HCT116 (cell line): ENCODE results near the gene ZBTB7C. TPM values are rescaled to one million over a fixed set of nuclear protein-coding genes. Genes with fewer than 3 reads are reported as not detected.

Experiments used
- ATAC-seq: fragments of 200-7000 bp; cut with Tn5 transposase; 2 replicates; pipeline ENCODE4 v1.9.1; 2020; ENCODE audit warnings: mild to moderate bottlenecking, moderate library complexity
- BruUV-seq: library from RNA; stranded (reverse); fragments of 400-500 nt; replicated peaks from 2 replicates; lab custom pipeline; 2021; lab: Mats Ljungman, UMichigan
- CTCF ChIA-PET: fragments of 300-600 bp; sonication (Branson Sonifier 250); formaldehyde crosslinking; loops from one replicate; lab custom pipeline; 2021; ENCODE audit warnings: antibody characterized with exemption; lab: Charles Lee
- POLR2A ChIA-PET: fragments of 300-600, 350-600 bp; sonication (Branson Sonifier 250); formaldehyde crosslinking; loops from one replicate; lab custom pipeline; 2021; ENCODE audit warnings: antibody characterized with exemption; lab: Charles Lee
- RAD21 ChIA-PET, 2 experiments: fragments of 300-600 bp; sonication (Branson Sonifier 250); formaldehyde crosslinking; loops; one replicate each; lab custom pipeline; 2023; ENCODE audit warnings: low total read pairs in 2 of 2; ENCODE audit not compliant: uncharacterized antibody in 2 of 2, unreplicated experiment in 2 of 2, low non-redundant PET in 1 of 2; lab: Charles Lee
- DNase-seq: peaks from one replicate; pipeline ENCODE4 v3.0.0-alpha.2; 2010; ENCODE audit warnings: low read depth, low spot score
- H2AFZ ChIP-seq: fragments of 200-600 bp; shearing (Covaris generic), sonication (generic); 2 replicates; pipeline ENCODE4 v1.6.1; 2017; ENCODE audit warnings: low read depth, mixed run types, mixed read lengths, antibody characterized with exemption, low read length; ENCODE audit not compliant: poor library complexity, severe bottlenecking
- H3K27ac ChIP-seq: 2 replicates; pipeline ENCODE4 v1.5.1; 2012; ENCODE audit warnings: low read depth, low read length
- H3K27me3 ChIP-seq: fragments of 200-600 bp; sonication (generic); 2 replicates; pipeline ENCODE4 v1.6.1; 2016; ENCODE audit warnings: mixed run types, low read length, mixed read lengths; ENCODE audit not compliant: insufficient read depth
- H3K36me3 ChIP-seq, 2 experiments: fragments of 200-500 bp in 1 of 2; fragments of 200-600 bp in 1 of 2; sonication (Bioruptor generic) in 1 of 2; sonication (generic) in 1 of 2; 2 replicates each; pipeline versions ENCODE4 v1.5.1 to v1.6.1; 2014 to 2016; ENCODE audit warnings: low read length in 2 of 2, inconsistent platforms in 1 of 2, mixed read lengths in 1 of 2, mixed run types in 1 of 2; ENCODE audit not compliant: insufficient read depth in 2 of 2, control insufficient read depth in 1 of 2
- H3K4me1 ChIP-seq, 2 experiments: fragments of 200-600 bp in 1 of 2; sonication (generic) in 1 of 2; 2 replicates each; pipeline versions ENCODE4 v1.5.1 to v1.6.1; 2012 to 2017; ENCODE audit warnings: low read length in 2 of 2, inconsistent platforms in 1 of 2, mild to moderate bottlenecking in 1 of 2, mixed read lengths in 1 of 2, mixed run types in 1 of 2, moderate library complexity in 1 of 2; ENCODE audit not compliant: insufficient read depth in 2 of 2, control insufficient read depth in 1 of 2
- H3K4me2 ChIP-seq: fragments of 200-600 bp; sonication (generic); 2 replicates; pipeline ENCODE4 v1.6.1; 2017; ENCODE audit warnings: mixed run types, low read length, mixed read lengths
- H3K4me3 ChIP-seq, 2 experiments: fragments of 200-600 bp in 1 of 2; sonication (generic) in 1 of 2; replicated peaks in 1 of 2; 2 replicates each; pipeline ENCODE4 v1.5.1; 2011 to 2016; ENCODE audit warnings: low read length in 2 of 2, control low read depth in 1 of 2, low read depth in 1 of 2, mild to moderate bottlenecking in 1 of 2, mixed read lengths in 1 of 2, mixed run types in 1 of 2
- H3K79me2 ChIP-seq: fragments of 200-600 bp; sonication (generic); 2 replicates; pipeline ENCODE4 v1.6.1; 2017; ENCODE audit warnings: mild to moderate bottlenecking, mixed run types, low read length, moderate library complexity, mixed read lengths; ENCODE audit not compliant: insufficient read depth
- H3K9ac ChIP-seq: fragments of 200-600 bp; sonication (generic); 2 replicates; pipeline ENCODE4 v1.6.1; 2016; ENCODE audit warnings: low read length, mixed read lengths
- H3K9me2 ChIP-seq: fragments of 200-600 bp; sonication (generic), shearing (Covaris generic); 2 replicates; pipeline ENCODE4 v1.6.1; 2017; ENCODE audit warnings: mixed run types, mild to moderate bottlenecking, moderate library complexity; ENCODE audit not compliant: insufficient read depth
- H3K9me3 ChIP-seq, 2 experiments: fragments of 200-500 bp in 1 of 2; fragments of 200-600 bp in 1 of 2; sonication (Bioruptor generic) in 1 of 2; sonication (generic) in 1 of 2; 2 replicates each; pipeline ENCODE4 v1.6.1; 2014 to 2017; ENCODE audit warnings: low read length in 2 of 2, mixed read lengths in 2 of 2, inconsistent platforms in 1 of 2, low read depth in 1 of 2, mild to moderate bottlenecking in 1 of 2, mixed run types in 1 of 2, moderate library complexity in 1 of 2; ENCODE audit not compliant: control insufficient read depth in 1 of 2, insufficient read depth in 1 of 2
- H4K20me1 ChIP-seq: fragments of 200-600 bp; sonication (generic), shearing (Covaris generic); 2 replicates; pipeline ENCODE4 v1.6.1; 2017; ENCODE audit warnings: mixed run types, mild to moderate bottlenecking, moderate library complexity; ENCODE audit not compliant: insufficient read depth
- EGR1 ChIP-seq: IDR thresholded peaks from 2 replicates; pipeline ENCODE4 v1.6.1; 2012; ENCODE audit warnings: low read depth
- RAD21 ChIP-seq: IDR thresholded peaks from 2 replicates; pipeline ENCODE4 v1.6.1; 2012; ENCODE audit warnings: low read depth, mild to moderate bottlenecking
- ZBTB33 ChIP-seq: IDR thresholded peaks from 2 replicates; pipeline ENCODE4 v1.6.1; 2011; ENCODE audit warnings: mild to moderate bottlenecking, low read length, moderate library complexity; ENCODE audit not compliant: insufficient replicate concordance; ENCODE audit errors: extremely low read depth
- ZFX ChIP-seq: fragments of 450-650 bp; IDR thresholded peaks from 2 replicates; pipeline ENCODE4 v1.6.1; 2017
- intact Hi-C: fragments of 100-400 bp; cut with micrococcal nuclease; formaldehyde crosslinking; loops from 2 replicates; pipeline ENCODE4 v1.10.0; 2022
- total RNA-seq: library from RNA; stranded (reverse); gene quantifications from one replicate; pipeline ENCODE4 v1.2.1, GENCODE V29; 2021; ENCODE audit not compliant: unreplicated experiment

Gene ZBTB7C
- total RNA-seq, 1 experiment from 2014 or later, result 0.37 TPM

GRCh38 chr18:48021273-48021914 is 387.8 kb downstream of the ZBTB7C start:
- BruUV-seq, result no TSS peak
- ATAC-seq, result no peak
- no peaks in the 10 kb centered on the region for H4K20me1 ChIP-seq
- POLR2A ChIA-PET, result no interaction called here
- no peak overlapping the region for H3K4me3 ChIP-seq
- H2AFZ ChIP-seq, result no peak overlapping the region
- no peaks in the 10 kb centered on the region for H3K79me2 ChIP-seq
- TF ChIP-seq EGR1 (no peak), ZBTB33 (no peak), ZFX (no peak), RAD21 (no peak)
- no peak for DNase-seq
- no peak overlapping the region for H3K27ac ChIP-seq
- CTCF ChIA-PET, result interaction anchor here (2.0 kb wide), 1 partner anchor 249 kb away, joined by 7 read pairs; no protein-coding TSS in a partner anchor
- no peaks in the 10 kb centered on the region for H3K9me2 ChIP-seq
- no peak overlapping the region for H3K9ac ChIP-seq
- intact Hi-C loops, result loop anchor here (5.0 to 10.0 kb wide), 2 partner anchors 641 to 807 kb away; no protein-coding TSS in a partner anchor
- H3K36me3 ChIP-seq, result no peaks in the 10 kb centered on the region
- no peaks in the 10 kb centered on the region; the same call in 1 of the 2 replicates for H3K27me3 ChIP-seq
- RAD21 ChIA-PET, result no interaction called here
- H3K4me1 ChIP-seq, result peaks cover 4 to 8% of the 10 kb centered on the region in 2 experiments; a peak in 3 of 4 replicates
- no peak overlapping the region for H3K4me2 ChIP-seq
- no peaks in the 10 kb centered on the region for H3K9me3 ChIP-seq
